NCI-H1048 (cell line): ENCODE measurements around the gene SPOCK1.
A peak's percentile ranks its signal among the peaks of the same experiment; 100 is the strongest.

Experiments
- DNase-seq: peaks from one replicate; lab custom pipeline; 2025; lab: John Stamatoyannopoulos, UW

SPOCK1 gene

GRCh38 chr5:137101544-137101943 is 397.6 kb downstream of the SPOCK1 start:
- DNase-seq = no peak

- DNase-seq = no peak
Measured at GRCh38 chr5:137099651-137100050, 399.5 kb downstream of the SPOCK1 start.

GRCh38 chr5:137098663-137099062 is 400.5 kb downstream of the SPOCK1 start:
- no peak for DNase-seq

DNA sequence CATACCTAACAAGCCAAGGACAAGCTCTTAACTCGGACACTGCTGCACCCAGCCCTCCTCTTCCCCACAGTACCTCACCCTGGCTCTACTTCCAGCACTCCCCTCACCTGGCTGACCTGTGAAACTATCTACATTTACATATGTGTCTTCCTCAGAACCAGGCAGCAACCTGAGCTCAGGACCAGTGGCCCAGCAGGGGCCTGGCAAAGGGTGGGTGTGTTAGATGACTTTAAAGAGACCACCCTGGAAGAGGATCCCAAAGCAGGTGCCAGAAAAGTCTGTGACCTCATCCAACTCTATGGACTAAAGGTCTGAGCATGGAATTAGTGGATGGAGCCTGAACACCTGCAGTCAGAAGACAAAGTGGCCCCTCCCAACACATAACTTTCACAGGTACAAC is 400.9 kb downstream of the SPOCK1 start:
- DNase-seq = no peak

DNA sequence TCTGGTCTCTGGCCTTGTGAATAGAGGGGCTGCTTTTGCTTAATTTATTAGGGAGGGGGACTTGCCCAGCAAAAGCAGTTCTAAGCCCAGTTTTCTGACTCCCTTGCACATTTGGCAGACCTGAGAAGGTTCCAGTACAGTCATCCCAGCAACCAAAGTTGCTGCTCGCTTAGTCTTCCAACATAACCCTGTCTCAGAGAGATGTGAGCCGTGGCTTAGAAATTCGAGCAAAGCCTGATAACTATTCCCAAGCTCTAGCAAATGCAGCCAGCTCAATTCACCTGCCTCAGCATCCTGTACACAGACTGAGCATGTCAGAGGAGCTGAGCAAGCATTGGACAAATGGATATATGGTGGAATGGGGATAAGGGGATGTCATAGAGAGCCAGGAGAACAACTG is 401.9 kb downstream of the SPOCK1 start:
- no peak for DNase-seq

DNA sequence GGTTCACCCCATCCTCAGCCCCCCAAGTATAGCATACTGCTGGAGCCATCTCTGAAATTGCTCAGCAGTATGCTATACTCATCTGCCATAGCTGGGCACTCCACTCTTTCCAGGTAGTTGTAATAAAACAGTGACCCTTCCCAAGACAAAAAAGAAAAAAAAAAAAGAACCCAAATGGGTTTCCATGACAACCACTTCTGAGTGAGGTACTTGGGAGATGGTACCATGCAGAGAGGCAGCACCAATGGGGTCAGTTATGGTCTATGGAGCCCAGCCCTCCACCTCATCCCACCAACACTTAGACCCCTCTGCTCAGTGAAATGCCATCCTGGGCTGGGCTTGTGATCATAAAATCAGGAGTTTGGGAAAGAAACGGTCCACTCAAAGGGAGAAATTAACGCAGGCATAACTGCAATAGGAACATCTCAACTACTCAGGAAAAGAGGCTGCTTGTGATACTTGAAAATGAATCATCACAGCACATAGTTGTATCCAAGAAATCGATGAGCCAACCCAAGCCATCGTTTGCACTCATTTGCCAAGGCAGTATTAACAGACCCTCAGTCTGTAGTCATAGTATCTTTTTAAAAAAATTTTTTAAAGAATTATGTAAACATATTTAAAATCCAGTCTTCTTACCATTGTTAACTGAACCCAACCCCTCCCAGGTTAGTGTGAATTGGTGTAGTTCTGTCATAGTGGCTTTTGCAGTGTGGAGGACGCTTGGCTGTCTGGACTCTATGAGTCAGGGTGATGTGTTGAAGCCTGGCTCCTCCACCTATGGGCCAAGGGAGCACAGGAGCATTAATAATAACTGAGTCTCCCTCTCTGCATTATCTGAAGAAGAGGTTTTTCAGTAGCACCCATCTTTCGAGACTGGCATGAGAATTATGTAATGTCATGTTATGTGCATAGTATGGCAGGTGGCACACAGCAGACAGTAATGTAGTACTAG is 402.7 kb downstream of the SPOCK1 start:
- no peak for DNase-seq

- DNase-seq = no peak
Measured at GRCh38 chr5:137095597-137095996, 403.5 kb downstream of the SPOCK1 start.

DNA sequence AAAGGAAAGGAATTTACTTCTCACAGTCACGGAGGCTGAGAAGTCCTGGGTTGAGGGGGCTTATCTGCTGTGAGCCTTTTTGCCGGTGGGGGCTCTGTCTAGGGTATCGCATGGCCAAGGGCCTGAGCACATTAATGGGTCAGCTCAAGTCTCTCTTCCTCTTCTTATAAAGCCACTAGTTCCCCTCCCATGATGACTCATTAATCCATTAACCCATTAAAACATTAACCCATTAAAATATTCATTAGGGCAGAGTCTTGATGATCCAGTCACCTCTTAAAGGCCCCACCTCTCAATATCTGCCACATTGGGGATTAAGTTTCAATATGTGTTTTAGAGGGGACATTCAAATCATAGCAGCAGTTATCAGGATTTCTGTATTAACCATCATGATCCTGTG is 406.3 kb downstream of the SPOCK1 start:
- no peak for DNase-seq

DNA sequence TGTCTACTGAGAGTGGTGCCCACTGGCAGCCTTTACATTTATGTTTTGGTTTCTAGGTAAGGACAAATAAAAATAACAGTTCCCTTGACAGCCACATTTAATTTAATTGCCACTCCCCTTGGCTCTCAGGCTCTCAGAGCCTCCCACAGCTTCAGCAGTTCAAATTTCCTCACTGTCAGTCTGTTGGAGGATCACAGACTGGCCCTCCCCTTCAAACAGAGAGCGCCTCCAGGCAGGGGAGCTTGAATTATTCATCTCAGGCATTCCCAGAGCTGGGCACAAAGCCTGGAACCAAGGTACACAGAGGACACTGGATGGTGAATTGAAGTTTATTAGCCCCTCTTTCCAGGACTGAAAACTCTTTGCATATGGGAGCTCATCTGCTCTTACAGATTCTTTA is 407.7 kb downstream of the SPOCK1 start:
- DNase-seq = no peak

GRCh38 chr5:137090721-137091120 is 408.4 kb downstream of the SPOCK1 start:
- no peak for DNase-seq

DNA sequence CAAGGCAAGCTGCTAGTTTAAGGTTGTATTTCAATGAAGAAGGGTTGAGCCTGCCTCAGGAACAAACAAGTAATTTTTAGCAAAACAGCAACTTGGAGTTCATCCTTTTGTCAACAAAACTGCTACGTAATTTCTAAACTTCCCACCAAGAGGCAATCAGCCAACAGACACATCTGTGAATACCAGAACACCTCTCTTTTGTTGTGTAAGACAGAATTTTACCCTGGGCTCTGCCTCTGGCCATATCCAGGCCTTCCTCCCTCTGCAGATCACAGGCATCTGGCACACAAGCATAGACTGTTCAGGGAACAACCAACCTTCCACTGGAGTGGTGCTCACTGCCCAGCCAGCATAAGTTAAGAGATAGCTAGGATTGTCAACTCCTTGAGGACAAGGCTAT is 409.0 kb downstream of the SPOCK1 start:
- DNase-seq = no peak

- DNase-seq = no peak
Measured at GRCh38 chr5:137088175-137088574, 411.0 kb downstream of the SPOCK1 start.

- DNase-seq = no peak
Measured at GRCh38 chr5:137086342-137086741, 412.8 kb downstream of the SPOCK1 start.

DNA sequence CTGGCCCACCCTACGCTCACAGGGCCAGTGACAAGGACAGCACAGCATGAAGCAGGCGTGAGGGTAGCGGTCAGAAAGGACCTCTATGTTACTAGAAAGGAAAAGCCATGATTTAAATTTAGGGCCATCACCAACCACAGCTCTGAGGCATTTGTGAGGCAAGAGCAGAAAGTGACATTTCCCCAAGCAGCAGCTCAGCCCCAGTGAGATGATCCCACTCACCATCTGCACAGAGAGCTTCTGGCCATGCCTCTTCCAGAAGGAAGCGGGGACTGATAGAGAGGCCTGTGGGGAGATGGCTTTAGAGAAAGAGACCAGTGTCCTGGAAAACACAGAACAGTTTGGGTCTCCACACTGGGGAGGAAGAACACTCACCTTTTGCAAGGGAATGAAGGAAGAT is 413.9 kb downstream of the SPOCK1 start:
- no peak for DNase-seq

- DNase-seq = no peak
Measured at GRCh38 chr5:137084016-137084415, 415.1 kb downstream of the SPOCK1 start.

GRCh38 chr5:137082951-137083350 is 416.2 kb downstream of the SPOCK1 start:
- DNase-seq = no peak

DNA sequence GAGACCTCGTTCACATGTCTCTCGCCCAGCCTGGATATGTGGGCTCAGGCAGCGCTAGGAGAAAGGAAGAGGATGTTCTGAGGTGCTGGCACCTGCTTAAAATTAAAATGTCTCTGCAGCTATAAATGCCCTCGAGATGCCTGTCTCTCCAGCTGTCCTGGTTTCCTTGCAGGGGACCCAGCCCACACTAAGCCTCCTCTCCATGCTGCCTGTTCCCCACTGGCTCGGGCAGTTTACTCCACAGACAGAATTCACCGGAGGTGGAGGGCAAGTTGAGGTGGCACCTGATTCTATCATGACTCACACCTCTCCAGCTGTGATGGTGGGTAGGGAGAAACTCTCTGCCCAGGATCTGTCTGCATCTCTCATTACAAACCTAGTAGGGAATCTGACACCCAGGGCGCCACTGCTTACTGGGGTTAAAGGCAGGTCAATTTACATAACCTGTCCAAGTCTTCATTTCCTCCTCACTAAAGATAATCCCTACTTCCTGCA is 420.9 kb downstream of the SPOCK1 start:
- DNase-seq = no peak

- peak; percentile 38 for DNase-seq
Measured at GRCh38 chr5:137075163-137075970, 423.8 kb downstream of the SPOCK1 start.

DNA sequence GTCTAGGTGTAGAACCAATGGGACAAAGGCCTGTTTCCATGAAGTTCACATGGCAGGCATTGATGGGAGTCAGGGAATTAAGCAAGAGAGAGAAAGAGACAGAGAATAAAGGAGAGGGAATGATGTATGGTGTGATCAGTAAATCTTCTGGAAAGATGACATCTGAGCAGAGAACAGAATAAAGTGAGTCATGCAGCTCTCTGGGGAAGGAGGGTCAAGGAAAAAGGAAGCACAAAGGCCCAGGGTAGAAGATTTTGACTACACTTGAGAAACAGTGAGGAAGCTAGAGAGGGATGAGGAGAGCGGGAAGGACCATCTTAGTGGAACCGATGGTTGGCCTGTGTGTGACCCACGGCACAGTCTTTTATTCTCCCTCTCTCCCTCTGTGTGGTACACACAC is 425.9 kb downstream of the SPOCK1 start:
- DNase-seq = no peak

DNA sequence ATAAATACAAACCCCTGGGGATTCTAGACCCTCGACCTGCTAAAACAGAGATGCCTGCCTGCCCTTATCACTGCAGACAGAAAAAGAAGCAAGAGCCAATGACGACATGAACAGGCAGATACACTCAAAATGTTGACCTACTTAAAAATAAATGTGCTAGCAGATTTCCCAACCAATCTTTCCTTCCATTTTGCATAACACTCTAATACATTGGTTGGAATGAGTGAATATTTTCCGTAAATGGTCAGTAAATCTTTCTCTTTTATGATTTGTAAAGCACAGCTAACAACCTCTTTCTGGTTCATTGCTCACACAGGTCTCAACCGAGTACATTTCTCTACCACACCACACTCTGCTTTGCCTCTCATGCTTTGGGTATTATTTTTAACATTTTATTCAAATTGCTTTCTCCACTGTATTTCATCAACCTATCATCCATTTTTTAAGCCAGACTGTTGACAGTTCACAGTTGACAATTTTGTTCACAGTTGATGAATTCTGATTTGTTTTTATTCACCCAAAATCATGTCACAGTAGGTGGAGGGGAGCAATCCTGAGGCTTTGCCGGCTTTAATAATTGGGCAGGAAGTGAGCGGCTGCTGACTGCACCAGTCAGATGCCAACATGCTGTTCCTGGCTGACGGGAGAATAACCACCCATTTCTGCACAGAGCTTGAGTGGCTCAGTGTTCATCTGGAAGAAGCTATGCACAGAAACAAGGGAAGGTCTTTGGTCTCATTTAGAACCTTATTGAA is 426.6 kb downstream of the SPOCK1 start:
- no peak for DNase-seq

- DNase-seq = no peak
Measured at GRCh38 chr5:137071931-137072330, 427.2 kb downstream of the SPOCK1 start.

DNA sequence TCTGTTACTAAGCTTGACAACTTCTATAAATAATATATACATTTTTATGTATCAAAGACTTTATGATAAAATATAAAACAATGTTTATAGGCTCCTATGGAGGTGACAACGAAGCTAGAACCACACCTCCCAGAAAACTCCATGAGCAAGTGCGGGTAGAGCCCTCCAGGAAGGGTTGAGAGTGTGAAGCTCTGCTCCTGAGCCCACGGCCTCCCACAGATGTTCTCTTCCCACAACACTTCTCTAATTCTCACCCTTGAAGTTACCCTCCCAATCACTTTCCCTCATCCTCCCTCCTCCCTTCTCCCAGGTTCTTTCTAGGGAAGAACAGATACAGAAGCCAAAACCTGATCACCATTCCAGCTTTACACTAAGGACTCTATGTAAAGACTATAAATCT is 427.6 kb downstream of the SPOCK1 start:
- DNase-seq = no peak
